GM19328 (cell line): ENCODE measurements around the gene S1PR2.
"Not testable (repeated sequence)": the region's sequence is repeated elsewhere in the genome, so short reads cannot be mapped to it uniquely, and the experiment has no call there.

ENCODE experiments used
- ATAC-seq: cut with Tn5 transposase; IDR thresholded peaks from one replicate; pipeline ENCODE4 v1.9.1; 2021; ENCODE audit warnings: mild to moderate bottlenecking, moderate library complexity; ENCODE audit not compliant: unreplicated experiment

Gene S1PR2

GRCh38 chr19:10192922-10193321 lies 38.2 kb downstream of the S1PR2 start:
- ATAC-seq = no peak

GRCh38 chr19:10191347-10191746 lies 39.8 kb downstream of the S1PR2 start:
- no peak for ATAC-seq

- ATAC-seq = no peak
Measured at GRCh38 chr19:10190026-10190425, 41.1 kb downstream of the S1PR2 start.

GRCh38 chr19:10189616-10190015 lies 41.5 kb downstream of the S1PR2 start:
- ATAC-seq = no peak

- no peak for ATAC-seq
Measured at GRCh38 chr19:10187315-10187714, 43.8 kb downstream of the S1PR2 start.

GRCh38 chr19:10184636-10185035 lies 46.5 kb downstream of the S1PR2 start:
- no peak for ATAC-seq

GRCh38 chr19:10183926-10184325 lies 47.2 kb downstream of the S1PR2 start:
- no peak for ATAC-seq

GRCh38 chr19:10182847-10183246 lies 48.3 kb downstream of the S1PR2 start:
- no peak for ATAC-seq

GRCh38 chr19:10182076-10182475 lies 49.1 kb downstream of the S1PR2 start:
- ATAC-seq = no peak

- ATAC-seq = no peak
Measured at GRCh38 chr19:10180459-10180858, 50.7 kb downstream of the S1PR2 start.

GRCh38 chr19:10180024-10180423 lies 51.1 kb downstream of the S1PR2 start:
- not testable (repeated sequence) for ATAC-seq

- ATAC-seq = no peak
Measured at GRCh38 chr19:10173527-10173926, 57.6 kb downstream of the S1PR2 start.
